NOMO-1 treated with DMSO at 0.1 percent for 48 hours (cell line): ENCODE data around the gene GFI1B.
"Not testable (repeated sequence)": the region's sequence is repeated elsewhere in the genome, so short reads cannot be mapped to it uniquely, and the experiment has no call there.

Source experiments
- DNase-seq: peaks from one replicate; lab custom pipeline; 2025; ENCODE audit not compliant: unreplicated experiment; lab: John Stamatoyannopoulos, UW

The GFI1B gene

GRCh38 chr9:132967908-132968307 lies 10.6 kb upstream of the GFI1B start:
- DNase-seq = not testable (repeated sequence)

- DNase-seq = no peak
Observed at GRCh38 chr9:132969783-132970182, 8.7 kb upstream of the GFI1B start.

- DNase-seq = no peak
Observed at GRCh38 chr9:132970324-132971062, 8.0 kb upstream of the GFI1B start.

GRCh38 chr9:132973166-132973565 lies 5.3 kb upstream of the GFI1B start:
- no peak for DNase-seq

- peak; percentile 10 for DNase-seq
Observed at GRCh38 chr9:132973713-132974112, 4.8 kb upstream of the GFI1B start.

- no peak for DNase-seq
Observed at GRCh38 chr9:132975961-132976360, 2.5 kb upstream of the GFI1B start.

- DNase-seq = no peak
Observed at GRCh38 chr9:132976571-132976970, 1.9 kb upstream of the GFI1B start.

GRCh38 chr9:132978112-132978450 lies 413 bp upstream of the GFI1B start:
- no peak for DNase-seq

- DNase-seq = no peak
Observed at GRCh38 chr9:132980157-132980556, 1.7 kb downstream of the GFI1B start.

- DNase-seq = peak; percentile 88
Observed at GRCh38 chr9:132982458-132982857, 4.0 kb downstream of the GFI1B start.

- no peak for DNase-seq
Observed at GRCh38 chr9:132983491-132984201, 5.2 kb downstream of the GFI1B start.

GRCh38 chr9:132984202-132985070 lies 5.9 kb downstream of the GFI1B start:
- no peak for DNase-seq

GRCh38 chr9:132985071-132985350 lies 6.5 kb downstream of the GFI1B start:
- DNase-seq = no peak

GRCh38 chr9:132985489-132985888 lies 7.0 kb downstream of the GFI1B start:
- DNase-seq = no peak

- DNase-seq = no peak
Observed at GRCh38 chr9:132986114-132986513, 7.6 kb downstream of the GFI1B start.

GRCh38 chr9:132986640-132987620 lies 8.4 kb downstream of the GFI1B start:
- no peak for DNase-seq

- no peak for DNase-seq
Observed at GRCh38 chr9:132988244-132989013, 9.9 kb downstream of the GFI1B start.

GRCh38 chr9:132989014-132989310 lies 10.5 kb downstream of the GFI1B start:
- DNase-seq = no peak

- no peak for DNase-seq
Observed at GRCh38 chr9:132989414-132989996, 11.0 kb downstream of the GFI1B start.

GRCh38 chr9:132989998-132990557 lies 11.6 kb downstream of the GFI1B start:
- peak; percentile 7 for DNase-seq
